ENCODE data around the gene NUP210L. TPM values are rescaled to one million over a fixed set of nuclear protein-coding genes. Genes with fewer than 3 reads are reported as not detected.

Gene NUP210L
- total and polyA plus RNA-seq, 8 donors, result 0.18 TPM; not detected in 7

GRCh38 chr1:154183046-154183915, 28.4 kb upstream of the NUP210L start:
- WGBS, 5 donors, result 5 to 7% (median 6%) methylated on average over 34 to 41 of the region's 41 CpGs
- peak overlapping the region; percentile 87 to 99 (median 97) for H3K27ac ChIP-seq
- TF ChIP-seq CTCF (IDR thresholded peaks at IDR 0.05) (peak in 1 of 7 experiments; percentile 44), POLR2AphosphoS5 (IDR thresholded peaks at IDR 0.05) (peak; percentile 100), POLR2A (IDR thresholded peaks at IDR 0.05) (peak in 3 of 4 donors; percentile 98 to 99 (median 99)), EP300 (IDR thresholded peaks at IDR 0.05) (no peak)
- H3K4me1 ChIP-seq, result peaks cover 38 to 56% (median 53%) of the 10 kb centered on the region in 4 donors
- H3K9me3 ChIP-seq, result no peaks in the 10 kb centered on the region
- peak; percentile 98 to 99 for DNase-seq
- H3K36me3 ChIP-seq, result peaks cover 0 to 6% (median 2%) of the 10 kb centered on the region in 4 donors
- H3K27me3 ChIP-seq, result no peaks in the 10 kb centered on the region
- intact Hi-C loops (cut with DNase I; ENCODE audit: low total_unique reads), result no loop called here
- peak overlapping the region; percentile 82 to 99 (median 86) for H3K4me3 ChIP-seq

GRCh38 chr1:154182344-154183045, 27.6 kb upstream of the NUP210L start:
- DNase-seq, result peak; percentile 68 to 92
- peaks cover 46 to 64% (median 61%) of the 10 kb centered on the region in 4 donors for H3K4me1 ChIP-seq
- no peaks in the 10 kb centered on the region for H3K9me3 ChIP-seq
- peak overlapping the region; percentile 87 to 99 (median 97) for H3K27ac ChIP-seq
- WGBS, 5 donors, result 0 to 1% (median 1%) methylated on average over 32 to 35 of the region's 35 CpGs
- peak overlapping the region; percentile 82 to 99 (median 86) for H3K4me3 ChIP-seq
- peaks cover 0 to 14% (median 2%) of the 10 kb centered on the region in 4 donors for H3K36me3 ChIP-seq
- TF ChIP-seq CTCF (IDR thresholded peaks at IDR 0.05) (no peak), POLR2AphosphoS5 (IDR thresholded peaks at IDR 0.05) (peak in 2 of 3 donors; percentile 31 to 68)
- intact Hi-C loops (cut with DNase I; ENCODE audit: low total_unique reads), result no loop called here
- H3K27me3 ChIP-seq, result no peaks in the 10 kb centered on the region

GRCh38 chr1:154181944-154182343, 27.1 kb upstream of the NUP210L start:
- Histone ChIP-seq H3K4me3 (peak overlapping the region; percentile 82 to 99 (median 86)), H3K27me3 (no peaks in the 10 kb centered on the region), H3K27ac (peak overlapping the region; percentile 87 to 99 (median 97)), H3K9me3 (no peaks in the 10 kb centered on the region), H3K36me3 (peaks cover 0 to 15% (median 2%) of the 10 kb centered on the region in 4 donors), H3K4me1 (peaks cover 52 to 70% (median 65%) of the 10 kb centered on the region in 4 donors)
- 0 to 2% (median 1%) methylated on average over 3 to 6 of the region's 6 CpGs for WGBS, 5 donors
- no peak for DNase-seq
- TF ChIP-seq EP300 (IDR thresholded peaks at IDR 0.05) (no peak), POLR2AphosphoS5 (IDR thresholded peaks at IDR 0.05) (no peak), POLR2A (IDR thresholded peaks at IDR 0.05) (no peak), CTCF (IDR thresholded peaks at IDR 0.05) (no peak)
- intact Hi-C loops (cut with DNase I; ENCODE audit: low total_unique reads), result no loop called here

GRCh38 chr1:154179946-154180687, 25.2 kb upstream of the NUP210L start:
- 49 to 59% (median 52%) methylated on average over 3 of the region's 3 CpGs for WGBS, 5 donors
- peaks cover 10 to 27% (median 11%) of the 10 kb centered on the region in 4 donors for H3K36me3 ChIP-seq
- TF ChIP-seq POLR2A (IDR thresholded peaks at IDR 0.05) (no peak), EP300 (IDR thresholded peaks at IDR 0.05) (no peak), CTCF (IDR thresholded peaks at IDR 0.05) (no peak), POLR2AphosphoS5 (IDR thresholded peaks at IDR 0.05) (no peak)
- H3K4me3 ChIP-seq, result peak overlapping the region in 2 of 4 donors; percentile 86 to 99
- DNase-seq, result no peak
- peak overlapping the region; percentile 51 to 99 (median 97) for H3K27ac ChIP-seq
- no peaks in the 10 kb centered on the region for H3K9me3 ChIP-seq
- peaks cover 64 to 79% (median 73%) of the 10 kb centered on the region in 4 donors for H3K4me1 ChIP-seq
- intact Hi-C loops (cut with DNase I; ENCODE audit: low total_unique reads), result no loop called here
- no peaks in the 10 kb centered on the region for H3K27me3 ChIP-seq

Measured in stomach (tissue), 9 donors.